Stimulated activated CD8-positive, alpha-beta memory T cell treated with anti-CD3 and anti-CD28 coated beads, Interleukin-12 subunit alpha, Interleukin-12 subunit beta, amount 100 ng/mL, for 24 hours (primary cell): ENCODE measurements around the gene TAX1BP3.

ENCODE experiments used
- DNase-seq: peaks from one replicate; pipeline ENCODE4 v3.0.0-alpha.2; 2020; ENCODE audit errors: extremely low read depth

Gene TAX1BP3

GRCh38 chr17:3626831-3627768 lies 41.3 kb downstream of the TAX1BP3 start:
- no peak for DNase-seq

GRCh38 chr17:3622977-3623594 lies 45.3 kb downstream of the TAX1BP3 start:
- DNase-seq: no peak

- no peak for DNase-seq
Measured at GRCh38 chr17:3621146-3621720, 47.1 kb downstream of the TAX1BP3 start.

GRCh38 chr17:3615160-3615870 lies 53.1 kb downstream of the TAX1BP3 start:
- DNase-seq: no peak

- no peak for DNase-seq
Measured at GRCh38 chr17:3613124-3613523, 55.3 kb downstream of the TAX1BP3 start.
